GM12865 (cell line): ENCODE results near the gene EVA1A.

ENCODE experiments used
- DNase-seq: peaks from one replicate; pipeline ENCODE4 v3.0.0; 2010; ENCODE audit warnings: low read depth
- H3K4me3 ChIP-seq: 2 replicates; pipeline ENCODE4 v1.5.1; 2011; ENCODE audit warnings: mild to moderate bottlenecking, low read depth, low read length, control low read depth
- CTCF ChIP-seq: IDR thresholded peaks from 2 replicates; pipeline ENCODE4 v1.5.1; 2011; ENCODE audit warnings: low read length, control low read depth, low read depth, inconsistent platforms; ENCODE audit not compliant: insufficient read depth; ENCODE audit errors: missing control alignments

The EVA1A gene

DNA sequence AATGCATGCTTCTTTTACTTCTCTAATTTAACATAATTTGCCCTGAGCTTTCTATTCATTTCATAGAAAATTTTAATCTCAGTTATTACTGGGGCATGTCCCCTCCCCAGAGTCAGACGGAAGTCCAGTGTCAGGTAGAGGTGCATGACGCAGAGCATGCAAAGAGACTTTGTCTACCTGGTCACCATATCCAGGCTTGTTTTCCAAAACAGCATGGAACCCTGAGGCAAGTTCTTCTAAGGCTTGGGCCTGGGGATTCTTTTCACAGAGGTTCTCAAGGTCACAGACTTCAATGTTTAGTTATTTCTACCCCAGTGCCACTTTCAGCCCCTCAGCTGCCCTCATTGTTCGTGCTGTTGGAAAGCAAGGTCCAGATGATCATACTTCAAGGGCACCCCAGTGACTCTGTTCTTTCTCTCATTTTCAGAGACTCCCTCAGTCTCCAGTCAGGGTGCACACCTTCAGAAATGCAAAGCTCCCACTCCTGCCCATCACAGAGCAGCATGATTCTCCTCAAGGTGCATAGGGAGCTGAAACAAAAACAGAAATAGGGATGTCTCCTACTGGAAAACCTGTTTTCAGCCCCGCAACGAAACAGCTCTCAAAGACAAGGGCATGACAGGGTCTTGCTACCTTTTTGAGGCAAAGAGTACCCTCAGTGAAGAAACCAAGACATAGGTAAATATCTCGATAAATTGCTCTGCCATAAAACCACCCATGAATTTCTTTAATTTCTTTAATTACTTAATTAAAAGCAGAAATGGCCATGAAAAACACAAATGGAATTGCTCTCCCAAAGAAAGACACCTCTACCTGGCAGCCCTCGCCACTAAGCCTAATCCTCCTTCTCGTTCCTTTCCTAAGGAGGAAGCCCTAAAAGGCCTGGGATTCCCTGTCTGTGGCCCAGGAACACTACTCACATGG lies 9.5 kb upstream of the EVA1A start:
- no peak for TF ChIP-seq CTCF
- DNase-seq = no peak
- H3K4me3 ChIP-seq = no peak overlapping the region

- TF ChIP-seq CTCF = no peak
- no peak for DNase-seq
- no peak overlapping the region for H3K4me3 ChIP-seq
These were observed 8.8 kb upstream of the EVA1A start for GRCh38 chr2:75569546-75569945.

DNA sequence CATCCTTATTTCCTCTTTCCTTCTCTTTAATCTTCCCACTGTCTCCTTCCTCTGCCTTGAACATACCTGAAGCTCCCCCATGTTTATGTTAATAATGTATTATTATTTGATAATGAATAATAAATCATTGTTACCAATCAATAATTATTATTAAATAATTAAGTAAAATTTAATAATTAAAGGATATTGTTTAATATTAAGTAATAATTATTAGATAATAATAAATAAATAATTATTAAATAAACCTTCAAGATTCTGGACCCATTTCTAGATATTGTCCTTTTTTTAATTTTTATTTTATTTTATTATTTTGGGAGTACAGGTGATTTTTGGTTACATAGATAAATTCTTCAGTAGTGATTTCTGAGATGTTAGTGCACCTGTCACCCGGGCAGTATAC lies 7.4 kb upstream of the EVA1A start:
- no peak for DNase-seq
- H3K4me3 ChIP-seq = no peak overlapping the region
- no peak for TF ChIP-seq CTCF

DNA sequence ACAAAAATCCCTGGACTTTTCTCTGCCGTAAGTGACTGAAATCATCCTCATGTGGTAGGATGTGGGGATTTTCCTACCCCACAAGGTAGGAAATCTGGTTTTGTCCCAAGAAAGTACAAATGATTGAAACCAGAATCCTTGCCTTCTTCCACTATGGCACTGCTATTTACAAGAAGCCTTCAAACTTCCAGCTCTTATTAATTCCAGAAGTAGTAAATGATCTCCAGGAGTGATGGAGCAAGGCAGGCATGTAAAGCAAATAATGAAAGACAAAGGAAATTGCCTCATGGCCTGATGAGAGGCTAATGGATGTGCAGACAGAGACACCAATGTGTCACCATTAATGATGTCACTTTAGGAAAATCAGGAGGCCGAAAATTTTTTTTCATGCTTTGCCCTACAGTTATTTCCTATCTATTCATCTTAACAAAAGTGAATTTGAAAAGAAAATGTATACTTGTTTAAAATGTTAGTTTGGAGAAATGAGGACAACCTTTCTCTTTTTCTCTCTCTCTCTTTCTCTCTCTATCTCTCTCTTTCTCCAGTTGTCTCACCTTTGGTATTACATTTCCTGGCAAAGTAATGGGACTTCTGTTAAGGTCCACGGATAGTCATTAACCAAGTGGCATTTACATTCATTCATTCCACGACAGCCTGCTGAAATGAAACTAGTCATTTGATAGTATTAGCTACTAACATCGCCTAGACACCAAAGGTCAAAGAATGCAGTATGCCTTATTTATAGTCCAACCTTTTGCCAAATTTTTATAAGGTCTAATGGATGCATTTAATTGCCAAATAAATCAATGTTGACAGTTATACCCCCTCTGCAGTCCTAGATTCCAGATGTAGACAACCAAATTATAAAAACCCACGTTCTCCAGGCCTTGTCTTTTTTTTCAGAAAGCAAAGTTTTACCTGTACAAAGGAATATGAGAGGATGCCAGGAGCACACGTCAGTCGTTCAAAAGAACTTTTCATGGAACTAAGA lies 5.0 kb upstream of the EVA1A start:
- TF ChIP-seq CTCF = no peak
- DNase-seq = no peak
- no peak overlapping the region for H3K4me3 ChIP-seq

DNA sequence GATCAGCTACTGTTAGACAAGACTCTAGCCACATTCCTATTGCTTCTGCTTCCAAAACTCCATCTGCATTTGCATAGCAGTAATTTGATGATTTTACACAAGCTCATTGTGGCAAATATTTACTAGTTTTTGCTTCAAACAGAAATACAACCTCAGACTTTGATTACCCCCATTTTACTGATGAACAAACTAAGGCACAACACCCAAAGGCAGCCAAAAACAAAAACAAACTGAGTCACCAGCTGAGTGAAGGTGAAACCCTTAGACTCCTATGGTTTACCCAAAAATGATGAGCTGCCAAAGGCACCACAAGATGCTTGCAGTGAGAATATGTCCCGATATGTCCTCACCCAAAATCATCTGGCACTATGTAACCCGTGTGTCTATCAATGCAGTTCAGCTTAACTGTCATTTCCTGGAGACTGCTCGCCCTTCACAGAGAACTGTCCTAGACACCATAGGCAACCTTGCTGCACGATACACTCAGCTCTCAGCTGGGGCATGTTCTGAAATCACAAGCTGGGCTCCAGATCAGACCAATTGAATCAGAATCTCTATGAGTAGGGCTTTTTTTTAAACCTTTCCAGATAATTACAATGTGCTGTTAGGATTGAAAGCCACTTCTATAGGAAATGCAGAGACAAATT lies 4.1 kb upstream of the EVA1A start:
- no peak for TF ChIP-seq CTCF
- DNase-seq = no peak
- no peak overlapping the region for H3K4me3 ChIP-seq

DNA sequence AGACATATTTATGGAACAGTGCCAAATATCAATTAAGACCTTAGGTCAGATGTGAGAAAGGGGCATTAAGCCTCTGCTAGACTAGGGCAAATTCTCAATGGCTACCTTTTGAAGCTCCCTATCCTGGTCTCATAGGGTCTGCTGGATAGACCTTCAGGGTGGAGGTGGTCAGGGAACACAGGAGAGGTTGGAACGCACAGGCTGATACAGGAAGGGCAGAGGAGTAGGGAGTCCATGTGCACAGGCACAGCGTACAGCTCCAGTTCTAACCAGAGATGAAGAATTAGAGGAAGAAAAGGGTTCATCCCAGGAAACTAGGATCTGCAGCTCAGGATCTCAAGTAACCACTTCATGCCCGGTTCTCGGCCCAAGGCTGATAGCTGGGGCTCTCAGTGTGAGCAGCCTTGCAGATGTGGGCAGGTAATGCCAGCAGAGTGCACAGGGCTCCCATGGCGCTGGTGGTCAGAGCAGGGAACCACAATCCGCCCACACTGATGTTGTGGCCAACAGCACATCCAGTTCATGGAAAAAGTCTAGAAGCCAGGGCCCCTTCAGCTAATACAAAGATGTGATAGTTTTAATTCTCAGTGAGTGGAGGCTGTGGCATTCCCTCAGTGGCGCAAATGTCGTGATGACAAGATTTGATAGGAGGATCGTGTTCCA lies 3.4 kb upstream of the EVA1A start:
- DNase-seq = no peak
- TF ChIP-seq CTCF = no peak
- no peak overlapping the region for H3K4me3 ChIP-seq
